RWPE1 (cell line): ENCODE data around the gene UBE2E2.

Source experiments
- CTCF ChIA-PET: fragments of 350-600 bp; sonication (Branson Sonifier 250); formaldehyde crosslinking; extraction: SDS; loops from one replicate; lab custom pipeline; 2021; lab: Yijun Ruan, JAX
- POLR2A ChIA-PET: fragments of 400-600 bp; formaldehyde crosslinking; extraction: SDS; loops from one replicate; lab custom pipeline; 2020; ENCODE audit warnings: antibody characterized with exemption; ENCODE audit not compliant: low non-redundant PET; lab: Yijun Ruan, JAX
- DNase-seq: peaks from one replicate; pipeline ENCODE4 v3.0.0; 2012; ENCODE audit warnings: low spot score
- H3K27ac ChIP-seq: fragments of 450-650 bp; 2 replicates; pipeline ENCODE4 v1.5.1; 2017
- TF ChIP-seq, protein P1 (sequence below): fragments of 450-650 bp; conservative IDR thresholded peaks from 2 replicates; pipeline ENCODE4 v1.5.1; 2017; ENCODE audit warnings: low read depth, mild to moderate bottlenecking

Gene UBE2E2

DNA sequence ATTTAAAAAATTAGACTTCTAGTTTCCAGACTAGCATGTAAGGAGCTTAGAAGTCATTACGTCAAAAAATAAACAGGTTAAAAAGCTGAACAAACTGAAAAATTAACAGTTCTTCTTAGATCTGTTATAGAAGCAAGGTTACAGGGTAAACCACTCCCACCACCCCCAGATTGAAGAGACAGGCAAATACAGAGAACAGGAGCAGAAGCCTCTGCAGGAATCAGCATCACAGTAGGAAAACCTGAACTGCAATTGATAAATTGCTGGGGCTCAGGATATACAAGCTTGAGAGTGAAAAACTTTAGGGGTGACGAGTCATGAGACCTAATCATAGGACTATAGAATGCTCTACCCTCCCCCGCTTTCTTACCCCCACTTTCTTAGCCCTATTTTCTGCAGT is 222.3 kb downstream of the UBE2E2 start:
- POLR2A ChIA-PET = no interaction called here
- CTCF ChIA-PET = no interaction called here
- no peak overlapping the region for H3K27ac ChIP-seq
- DNase-seq = no peak
- TF ChIP-seq, protein P1, sequence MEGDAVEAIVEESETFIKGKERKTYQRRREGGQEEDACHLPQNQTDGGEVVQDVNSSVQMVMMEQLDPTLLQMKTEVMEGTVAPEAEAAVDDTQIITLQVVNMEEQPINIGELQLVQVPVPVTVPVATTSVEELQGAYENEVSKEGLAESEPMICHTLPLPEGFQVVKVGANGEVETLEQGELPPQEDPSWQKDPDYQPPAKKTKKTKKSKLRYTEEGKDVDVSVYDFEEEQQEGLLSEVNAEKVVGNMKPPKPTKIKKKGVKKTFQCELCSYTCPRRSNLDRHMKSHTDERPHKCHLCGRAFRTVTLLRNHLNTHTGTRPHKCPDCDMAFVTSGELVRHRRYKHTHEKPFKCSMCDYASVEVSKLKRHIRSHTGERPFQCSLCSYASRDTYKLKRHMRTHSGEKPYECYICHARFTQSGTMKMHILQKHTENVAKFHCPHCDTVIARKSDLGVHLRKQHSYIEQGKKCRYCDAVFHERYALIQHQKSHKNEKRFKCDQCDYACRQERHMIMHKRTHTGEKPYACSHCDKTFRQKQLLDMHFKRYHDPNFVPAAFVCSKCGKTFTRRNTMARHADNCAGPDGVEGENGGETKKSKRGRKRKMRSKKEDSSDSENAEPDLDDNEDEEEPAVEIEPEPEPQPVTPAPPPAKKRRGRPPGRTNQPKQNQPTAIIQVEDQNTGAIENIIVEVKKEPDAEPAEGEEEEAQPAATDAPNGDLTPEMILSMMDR = no peak

DNA sequence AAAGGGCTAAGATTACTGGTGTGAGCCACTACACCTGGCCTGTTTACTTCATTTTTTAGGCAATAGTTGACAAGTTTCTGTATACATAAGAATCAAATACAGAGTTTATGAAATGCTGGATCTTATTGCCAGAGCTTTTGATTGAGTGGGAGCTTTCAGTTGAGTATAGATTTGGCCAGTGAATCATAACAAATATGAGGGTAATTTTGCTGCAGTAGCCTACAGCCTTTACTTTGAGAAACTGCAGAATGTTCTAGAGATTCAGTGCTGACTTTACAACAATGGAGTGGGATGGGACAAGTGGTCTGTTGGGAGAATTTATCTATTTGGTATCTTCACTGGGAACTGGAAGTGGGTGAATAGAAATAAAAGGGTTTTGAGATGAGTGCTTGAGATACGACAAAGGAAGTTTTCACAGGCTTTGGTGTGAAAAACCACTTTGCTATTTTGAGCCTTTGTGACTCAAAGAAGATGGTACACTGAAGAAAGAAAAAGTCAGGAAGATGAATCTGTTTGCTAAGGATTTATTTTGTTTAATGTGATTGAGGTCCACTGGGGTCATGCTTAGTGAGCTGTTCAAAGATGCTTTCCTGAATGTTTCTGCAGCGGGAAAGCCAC is 227.8 kb downstream of the UBE2E2 start:
- ChIA-PET CTCF (no interaction called here), POLR2A (no interaction called here)
- no peak for DNase-seq
- TF ChIP-seq, protein P1 = no peak
- no peak overlapping the region for H3K27ac ChIP-seq

DNA sequence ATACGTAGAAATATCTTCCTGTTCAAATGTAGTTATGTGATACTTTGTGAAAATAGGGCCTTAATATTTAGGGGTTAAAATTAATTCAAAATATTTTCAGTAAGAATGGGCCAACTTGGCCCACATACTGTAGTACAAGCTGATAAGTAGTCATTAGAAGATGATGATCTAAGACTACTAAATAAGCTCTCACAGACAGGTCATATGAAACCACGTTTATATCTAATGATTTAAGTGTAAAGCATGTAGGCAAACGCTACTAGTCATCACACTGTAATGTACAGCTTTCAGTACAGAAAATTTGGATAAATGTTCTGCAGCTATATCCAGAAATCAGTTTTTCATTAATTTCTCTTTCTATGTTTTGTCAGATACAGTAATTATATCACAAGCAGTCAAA is 228.6 kb downstream of the UBE2E2 start:
- no peak overlapping the region for H3K27ac ChIP-seq
- DNase-seq = no peak
- ChIA-PET CTCF (no interaction called here), POLR2A (no interaction called here)
- TF ChIP-seq, protein P1 = no peak

DNA sequence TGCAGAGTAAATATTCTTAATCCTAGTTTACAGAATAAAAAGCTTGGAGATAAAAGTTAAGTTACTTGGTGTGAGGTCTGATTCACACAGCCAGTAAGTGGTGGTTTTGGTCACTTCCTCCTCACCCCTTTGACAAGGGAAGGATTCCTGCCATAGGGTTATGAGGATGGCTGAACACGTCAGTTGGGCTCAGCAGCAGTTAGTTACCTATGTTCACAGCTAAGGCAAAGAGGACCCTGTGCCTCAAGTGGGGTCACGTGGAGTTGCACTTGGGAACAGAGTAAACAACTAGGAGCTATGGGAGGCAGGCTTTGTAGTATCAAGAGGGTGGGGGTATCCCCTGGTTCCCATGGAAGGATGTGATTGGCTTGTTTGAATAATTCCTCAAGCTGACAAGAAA is 232.2 kb downstream of the UBE2E2 start:
- CTCF ChIA-PET = interaction anchor here (0.6 kb wide), 1 partner anchor 533 kb away, joined by 3 read pairs; no protein-coding TSS in a partner anchor
- TF ChIP-seq, protein P1 = no peak
- no peak overlapping the region for H3K27ac ChIP-seq
- POLR2A ChIA-PET = no interaction called here
- DNase-seq = no peak

DNA sequence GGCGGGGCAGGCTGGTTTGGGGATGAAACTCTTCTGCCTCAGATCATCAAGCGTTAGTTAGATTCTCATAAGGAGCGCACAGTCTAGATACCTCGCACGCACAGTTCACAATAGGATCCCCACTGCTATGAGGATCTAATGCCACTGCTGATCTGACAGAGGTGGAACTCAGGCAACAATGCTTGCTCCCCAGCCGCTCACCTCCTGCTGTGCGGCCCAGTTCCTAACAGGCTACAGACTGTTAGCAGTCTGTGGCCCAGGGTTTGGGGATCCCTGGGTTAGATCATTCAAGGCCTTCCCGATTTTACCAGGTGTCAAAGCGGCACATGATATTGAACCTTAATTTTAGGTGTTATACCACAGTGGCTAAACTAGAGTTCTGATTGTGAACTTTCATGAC is 232.8 kb downstream of the UBE2E2 start:
- POLR2A ChIA-PET = no interaction called here
- TF ChIP-seq, protein P1 = no peak
- no peak overlapping the region for H3K27ac ChIP-seq
- DNase-seq = no peak
- CTCF ChIA-PET = no interaction called here

DNA sequence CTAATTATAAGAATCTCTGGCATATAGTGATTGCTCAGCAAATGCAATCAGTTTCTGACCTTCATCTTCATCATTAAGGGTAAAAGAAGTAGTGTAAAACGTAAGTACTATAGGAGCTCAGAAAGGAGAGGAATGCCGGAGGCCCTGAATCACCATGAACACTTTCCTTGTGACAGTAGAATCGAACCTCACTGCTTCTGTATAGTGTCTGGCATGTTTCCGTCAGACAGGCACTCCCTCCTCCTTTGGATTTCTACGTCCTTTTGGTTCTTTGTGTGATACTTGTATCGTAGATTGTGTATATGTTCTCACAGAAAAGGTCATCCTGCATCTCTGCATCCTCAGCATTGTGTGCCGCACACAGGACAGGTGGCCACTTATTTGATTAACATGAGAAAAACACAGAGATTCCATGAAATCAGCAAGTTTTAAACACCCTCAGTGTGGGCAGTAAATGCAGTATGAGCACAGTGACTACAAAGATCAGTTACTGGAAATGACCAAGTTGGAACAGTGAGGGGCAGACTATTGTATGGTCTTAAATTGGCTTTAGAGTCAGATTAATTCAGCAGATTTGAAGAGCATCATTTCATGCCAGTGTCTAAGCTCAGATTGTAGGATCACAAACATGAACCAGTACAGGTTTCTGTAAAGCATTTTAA is 234.5 kb downstream of the UBE2E2 start:
- TF ChIP-seq, protein P1 = no peak
- CTCF ChIA-PET = interaction anchor here (0.6 kb wide), 1 partner anchor 29 kb away, joined by 6 read pairs; no protein-coding TSS in a partner anchor
- POLR2A ChIA-PET = no interaction called here
- DNase-seq = no peak
- no peak overlapping the region for H3K27ac ChIP-seq
